Amygdala (tissue), 56 donors: Measurements from ENCODE around the gene CD82.
"Not testable (repeated sequence)": the region's sequence is repeated elsewhere in the genome, so short reads cannot be mapped to it uniquely, and the experiment has no call there.

Experiments
- DNase-seq, 56 donors: peaks; one replicate each; lab custom pipeline; 2025; lab: John Stamatoyannopoulos, UW

CD82 gene

DNA sequence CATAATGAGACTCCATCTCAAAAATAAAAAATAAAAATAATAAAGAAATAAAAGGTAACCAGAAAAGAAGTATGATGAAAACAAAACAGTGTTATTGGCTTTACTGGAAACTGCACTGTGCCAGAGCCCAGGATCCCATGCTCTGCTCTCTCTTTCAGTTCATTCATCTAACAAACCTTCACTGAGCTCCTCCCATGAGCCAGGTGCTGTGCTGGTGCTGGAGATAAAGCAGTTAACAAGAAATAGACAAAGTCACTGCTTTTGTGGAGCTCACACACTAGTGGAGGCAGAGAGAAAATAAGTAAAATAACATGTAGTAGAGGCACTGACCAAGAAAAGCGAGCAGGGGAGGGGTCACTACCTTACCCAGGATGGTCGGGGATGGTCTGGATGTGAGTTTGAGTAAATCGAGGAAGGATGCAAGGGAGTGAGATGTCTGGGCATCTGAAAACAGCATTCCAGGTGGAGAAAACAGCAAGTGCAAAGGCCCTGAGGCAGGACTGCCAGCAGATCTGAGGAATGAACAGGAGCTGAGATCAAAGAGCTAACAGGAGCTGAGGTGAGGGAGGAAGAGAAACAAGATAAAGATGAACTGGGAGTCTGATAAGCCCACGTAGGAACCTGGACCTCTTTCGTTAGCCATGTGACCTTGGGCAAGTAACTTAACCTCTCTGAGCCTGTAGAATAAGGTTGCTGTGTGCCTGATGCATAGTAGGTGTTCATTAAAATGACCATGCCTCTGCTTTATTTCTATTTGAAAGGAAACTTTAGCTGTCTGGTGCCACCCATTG is 31.3 kb upstream of the CD82 start:
- no peak for DNase-seq

DNA sequence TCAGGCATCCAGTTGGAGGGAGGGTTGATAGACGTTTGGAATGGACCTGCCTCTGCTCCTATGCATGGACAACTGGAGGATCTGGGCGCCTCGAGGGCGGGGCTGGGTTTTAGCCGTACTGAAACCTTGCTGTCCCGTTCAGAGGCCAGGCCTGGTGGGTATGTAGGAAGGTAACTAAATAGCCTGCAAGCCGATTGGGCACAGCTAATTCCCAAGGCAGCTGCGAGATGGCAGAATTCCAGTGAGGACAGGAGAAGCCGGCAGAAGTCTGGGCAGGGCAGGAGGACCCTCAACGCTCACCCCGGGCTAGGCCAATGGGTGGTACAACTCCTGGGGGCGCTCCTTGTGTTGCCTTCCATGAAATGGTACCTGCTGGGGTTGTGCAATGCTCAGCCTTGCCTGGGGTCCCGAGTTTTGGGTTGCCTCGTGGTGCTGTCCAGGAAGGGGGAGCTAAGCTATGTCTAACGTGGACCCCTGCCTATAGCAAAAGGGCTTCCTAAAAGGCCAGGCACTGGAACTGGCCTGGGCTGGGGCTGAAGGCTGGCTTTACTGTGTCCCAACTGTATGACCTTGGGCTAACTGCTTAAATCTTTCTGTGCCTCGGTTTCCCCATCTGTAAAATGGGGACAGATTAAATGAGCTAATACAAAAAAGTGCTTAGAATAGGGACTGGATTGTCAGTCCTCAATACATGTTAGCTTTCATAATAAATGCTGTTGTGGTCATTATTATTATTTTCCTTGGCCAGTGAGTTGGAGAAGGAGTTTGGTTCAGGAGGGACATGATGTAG is 30.1 kb upstream of the CD82 start:
- DNase-seq, result no peak

DNA sequence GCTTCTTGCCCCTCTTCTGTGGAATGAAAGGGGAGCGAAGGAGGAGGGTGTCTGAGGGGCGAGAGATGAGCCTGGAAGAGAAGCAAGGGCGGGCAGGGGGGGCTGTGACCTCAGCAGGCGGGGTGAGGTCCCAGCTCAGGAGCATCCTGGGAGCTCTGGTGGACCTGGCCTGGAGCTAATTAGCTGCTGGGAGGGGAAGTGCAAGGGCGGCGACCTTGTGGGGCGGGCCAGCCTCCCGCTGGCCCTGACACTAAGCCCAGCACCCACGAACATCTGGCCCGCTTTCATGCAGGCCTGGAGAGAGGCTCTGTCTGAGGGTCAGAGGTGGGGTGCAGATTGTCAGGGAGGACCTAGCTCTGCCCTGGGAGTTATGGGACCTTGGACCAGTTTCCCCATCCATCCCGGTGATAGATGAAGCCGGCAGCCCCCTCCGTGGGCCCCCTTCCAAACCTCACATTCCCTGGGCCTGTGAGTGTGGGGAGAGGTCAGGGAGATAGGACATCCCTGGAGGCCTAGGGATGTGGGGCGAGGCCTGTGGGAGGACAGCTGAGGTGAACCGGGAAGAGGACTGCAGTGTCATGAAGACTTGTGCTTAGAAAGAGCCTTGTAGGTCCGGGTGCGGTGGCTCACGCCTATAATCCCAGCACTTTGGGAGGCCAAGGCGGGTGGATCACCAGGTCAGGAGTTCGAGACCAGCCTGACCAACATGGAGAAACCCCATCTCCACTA is 28.5 kb upstream of the CD82 start:
- DNase-seq, result no peak

DNA sequence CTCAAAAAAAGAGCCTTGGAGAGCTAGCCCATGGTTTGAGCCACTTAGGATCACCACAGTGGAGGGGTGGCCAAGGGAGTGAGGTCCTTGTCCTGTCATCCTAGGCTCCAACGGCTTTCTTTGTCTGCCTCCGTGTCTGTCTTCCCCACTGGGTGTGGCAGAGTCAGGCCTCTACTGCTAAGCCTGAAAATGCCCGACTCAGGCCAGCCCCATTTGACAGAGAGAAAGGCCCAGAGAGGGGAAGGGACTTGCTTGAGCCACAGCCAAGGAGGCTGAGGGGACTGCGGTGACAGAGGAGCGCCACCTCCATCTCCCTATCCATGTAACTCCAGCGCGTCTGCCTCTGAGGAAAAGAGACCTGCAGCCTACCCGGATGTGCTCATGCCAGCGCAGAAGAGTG is 27.8 kb upstream of the CD82 start:
- no peak for DNase-seq

DNA sequence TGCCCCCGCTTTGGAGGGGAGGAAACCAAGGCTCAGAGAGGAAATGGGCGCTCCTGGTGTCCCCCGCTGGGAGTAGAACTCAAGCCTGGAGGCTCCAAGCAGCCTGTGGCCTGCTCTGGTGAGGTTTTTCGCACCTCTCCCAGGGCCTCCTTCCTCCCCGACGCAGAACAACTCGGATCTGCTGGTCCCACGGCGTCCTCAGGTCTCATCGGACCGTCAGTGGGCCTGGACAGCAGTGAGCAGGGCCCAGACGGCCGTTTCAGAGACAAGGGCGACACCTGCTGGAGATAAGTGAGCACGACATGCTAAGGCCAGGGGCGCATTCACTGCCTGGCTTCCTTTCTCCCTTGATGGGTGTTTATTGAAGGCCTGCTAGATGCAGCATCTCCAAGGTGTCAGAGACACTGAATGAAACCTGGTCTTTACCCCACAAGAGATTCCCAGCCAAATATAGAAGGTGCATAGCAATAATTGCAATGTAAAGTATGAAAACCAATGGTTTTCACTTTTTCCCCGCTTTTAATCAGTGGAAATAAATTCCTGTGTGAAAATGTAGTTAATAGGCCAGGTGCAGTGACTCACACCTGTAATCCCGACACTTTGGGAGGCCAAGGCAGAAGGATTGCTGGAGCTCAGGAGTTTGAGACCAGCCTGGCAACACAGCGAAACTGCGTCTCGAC is 26.9 kb upstream of the CD82 start:
- DNase-seq, result peak in 52 of 56 donors; percentile 9 to 86 (median 50)

DNA sequence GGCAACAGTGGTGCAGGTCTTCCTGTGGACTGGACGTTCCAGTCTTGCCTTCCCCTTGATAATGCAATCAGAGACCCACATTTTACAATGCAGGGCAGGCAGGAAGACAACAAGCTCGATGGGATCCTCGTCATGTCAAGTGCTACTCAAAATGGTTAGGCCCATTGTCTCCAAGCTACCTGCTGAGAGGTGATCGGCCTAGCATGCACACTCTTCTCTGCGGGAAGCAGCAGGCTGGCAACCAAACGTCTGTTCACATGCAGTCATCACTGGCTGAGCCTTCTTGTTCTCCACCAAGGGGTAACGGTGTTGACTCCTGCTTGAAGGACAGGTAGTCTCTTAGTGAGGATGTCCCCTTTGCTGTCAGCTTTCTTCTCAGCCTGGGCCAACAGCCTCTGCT is 25.5 kb upstream of the CD82 start:
- DNase-seq, result no peak

DNA sequence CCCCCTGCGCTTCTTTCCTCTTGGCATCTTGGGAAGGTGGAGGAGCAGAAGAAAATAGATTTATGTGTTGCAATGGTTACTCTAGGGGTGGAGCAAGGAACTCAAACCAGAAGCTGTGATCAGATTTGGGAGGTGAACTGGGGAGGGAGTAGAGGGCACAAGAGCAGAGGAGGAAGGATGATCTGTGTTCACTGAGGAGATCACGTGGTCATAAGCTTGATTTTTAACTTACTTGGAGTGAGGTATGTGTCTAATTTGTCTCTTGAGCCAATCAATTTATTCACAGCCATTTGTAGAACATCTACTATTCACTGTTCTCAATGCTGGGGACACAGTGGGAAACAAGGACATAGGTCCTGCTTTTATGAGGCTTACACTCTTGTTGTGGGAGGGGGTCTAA is 24.8 kb upstream of the CD82 start:
- DNase-seq, result no peak

DNA sequence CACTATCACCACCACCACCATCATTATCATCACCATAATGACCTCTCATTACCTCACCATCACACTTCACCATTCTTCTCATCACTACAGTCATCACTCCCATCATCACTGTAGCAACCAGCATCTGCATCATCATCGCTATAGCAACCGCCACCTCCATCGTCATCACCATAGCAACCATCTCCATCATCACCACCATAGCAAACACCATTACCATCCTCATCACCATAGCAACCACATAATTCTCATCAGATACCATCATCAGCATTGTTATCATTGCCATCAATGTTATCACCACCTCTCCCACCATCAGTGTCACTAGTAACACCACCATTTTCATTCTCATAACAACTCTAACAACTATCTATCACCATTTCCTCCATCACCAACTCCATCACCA is 23.1 kb upstream of the CD82 start:
- DNase-seq, result no peak

DNA sequence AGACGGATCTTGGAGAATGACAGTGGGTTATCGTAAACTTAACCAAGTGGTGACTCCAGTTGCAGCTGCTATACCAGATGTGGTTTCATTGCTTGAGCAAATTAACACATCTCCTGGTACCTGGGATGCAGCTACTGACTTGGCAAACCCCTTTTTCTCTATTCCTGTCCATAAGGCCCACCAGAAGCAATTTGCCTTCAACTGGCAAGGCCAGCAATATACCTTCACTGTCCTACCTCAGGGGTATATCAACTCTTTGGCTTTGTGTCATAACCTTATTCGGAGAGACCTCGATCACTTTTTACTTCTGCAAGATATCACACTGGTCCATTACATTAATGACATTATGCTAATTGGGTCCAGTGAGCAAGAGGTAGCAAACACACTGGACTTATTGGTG is 18.5 kb upstream of the CD82 start:
- DNase-seq, result not testable (repeated sequence)

DNA sequence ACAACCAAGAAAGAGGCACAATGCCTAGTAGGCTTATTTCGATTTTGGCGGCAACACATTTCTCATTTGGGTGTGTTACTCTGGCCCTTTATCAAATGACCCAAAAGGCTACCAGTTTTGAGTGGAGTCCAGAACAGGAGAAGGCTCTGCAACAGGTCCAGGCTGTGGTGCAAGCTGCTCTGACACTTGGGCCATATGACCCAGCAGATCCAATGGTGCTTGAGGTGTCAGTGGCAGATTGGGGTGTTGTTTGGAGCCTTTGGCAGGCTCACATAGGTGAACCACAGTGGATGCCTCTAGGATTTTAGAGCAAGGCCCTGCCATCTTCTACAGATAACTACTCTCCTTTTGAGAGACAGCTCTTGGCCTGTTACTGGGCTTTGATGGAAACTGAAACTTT is 17.9 kb upstream of the CD82 start:
- not testable (repeated sequence) for DNase-seq

DNA sequence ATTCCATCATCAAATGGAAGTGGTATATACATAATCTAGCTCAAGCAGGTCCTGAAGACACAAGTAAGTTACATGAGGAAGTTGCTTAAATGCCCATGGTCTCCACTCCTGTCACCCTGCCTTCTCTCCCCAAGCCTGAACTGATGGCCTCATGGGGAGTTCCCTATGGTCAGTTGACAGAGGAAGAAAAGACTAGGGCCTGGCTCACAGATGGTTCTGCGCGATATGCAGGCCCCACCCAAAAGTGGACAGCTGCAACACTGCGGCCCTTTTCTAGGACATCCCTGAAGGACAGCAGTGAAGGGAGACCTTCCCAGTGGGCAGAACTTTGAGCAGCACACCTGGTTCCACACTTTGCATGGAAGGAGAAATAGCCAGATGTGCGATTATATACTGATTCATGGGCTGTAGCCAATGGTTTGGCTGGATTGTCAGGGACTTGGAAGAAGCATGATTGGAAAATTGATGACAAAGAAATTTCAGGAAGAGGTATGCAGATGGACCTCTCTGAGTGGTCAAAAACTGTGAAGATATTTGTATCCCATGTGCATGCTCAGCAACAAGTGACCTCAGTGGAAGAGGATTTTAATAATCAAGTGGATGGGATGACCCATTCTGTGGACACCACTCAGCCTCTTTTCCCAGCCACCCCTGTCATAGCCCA is 17.3 kb upstream of the CD82 start:
- no peak for DNase-seq

DNA sequence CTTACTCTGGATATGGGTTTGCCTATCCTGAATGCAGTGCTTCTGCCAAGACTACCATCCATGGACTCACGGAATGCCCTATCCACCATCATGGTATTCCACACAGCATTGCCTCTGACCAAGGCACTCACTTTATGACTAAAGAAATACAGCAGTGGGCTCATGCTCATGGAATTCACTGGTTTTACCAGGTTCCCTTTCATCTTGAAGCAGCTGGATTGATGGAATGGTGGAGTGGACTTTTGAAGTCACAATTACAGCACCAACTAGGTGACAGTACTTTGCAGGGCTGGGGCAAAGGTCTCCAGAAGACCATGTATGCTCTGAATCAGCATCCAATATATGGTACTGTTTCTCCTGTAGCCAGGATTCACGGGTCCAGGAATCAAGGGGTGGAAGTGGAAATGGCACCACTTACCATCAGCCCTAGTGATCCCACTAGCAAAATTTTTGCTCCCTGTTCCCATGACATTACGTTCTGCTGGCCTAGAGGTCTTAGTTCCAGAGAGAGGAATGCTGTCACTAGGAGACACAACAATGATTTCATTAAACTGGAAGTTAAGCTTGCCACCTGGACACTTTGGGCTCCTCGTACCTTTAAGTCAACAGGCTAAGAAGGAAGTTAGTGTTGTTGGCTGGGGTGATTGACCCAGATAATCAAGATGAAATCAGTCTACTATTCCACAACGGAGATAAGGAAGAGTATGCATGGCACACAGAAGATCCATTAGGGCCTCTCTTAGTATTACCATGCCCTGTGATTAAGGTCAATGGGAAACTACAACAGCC is 16.3 kb upstream of the CD82 start:
- not testable (repeated sequence) for DNase-seq

DNA sequence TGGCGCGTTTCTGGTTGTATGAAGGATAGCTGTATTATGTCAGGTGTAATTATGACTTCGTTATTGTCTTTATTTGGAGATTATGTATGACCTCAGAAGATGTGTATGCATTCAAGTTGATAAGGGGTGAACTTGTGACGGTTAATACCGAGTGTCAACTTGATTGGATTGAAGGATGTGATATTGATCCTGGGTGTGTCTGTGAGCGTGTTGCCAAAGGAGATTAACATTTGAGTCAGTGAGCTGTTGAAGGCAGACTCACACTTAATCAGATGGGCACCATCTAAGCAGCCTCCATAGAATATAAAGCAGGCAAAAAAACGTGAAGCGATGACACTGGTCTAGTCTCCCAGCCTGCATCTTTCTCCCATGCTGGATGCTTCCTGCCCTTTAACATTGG is 15.3 kb upstream of the CD82 start:
- no peak for DNase-seq

DNA sequence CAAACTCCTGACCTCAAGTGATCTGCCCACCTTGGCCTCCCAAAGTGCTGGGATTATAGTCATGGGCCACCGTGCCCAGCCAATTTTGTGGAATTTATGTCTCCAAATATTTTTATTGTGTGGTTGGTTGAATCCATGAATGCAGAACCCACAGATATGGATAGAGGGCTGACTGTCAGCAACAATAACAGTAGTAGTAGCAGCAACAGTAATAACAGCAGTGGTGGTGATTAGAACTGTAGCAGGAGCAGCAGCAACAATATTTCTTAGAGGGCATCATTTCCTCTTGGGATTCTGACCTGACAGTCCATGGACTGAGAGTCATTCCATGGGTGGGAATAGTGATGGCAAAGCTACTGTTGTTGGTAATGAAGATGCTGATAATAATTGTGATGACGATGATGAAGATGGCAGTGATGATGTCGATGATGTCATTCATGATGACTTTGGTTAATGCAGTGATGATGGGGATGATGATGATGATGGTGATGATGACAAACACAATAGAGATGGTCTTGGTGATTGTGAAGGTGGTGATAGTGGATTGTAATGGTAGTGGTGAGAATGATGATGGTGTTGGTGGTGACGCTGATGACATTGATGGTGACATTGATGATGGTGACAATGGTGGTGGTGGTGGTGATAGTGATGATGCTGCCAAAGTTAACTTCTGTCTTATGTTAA is 13.9 kb upstream of the CD82 start:
- DNase-seq, result no peak

DNA sequence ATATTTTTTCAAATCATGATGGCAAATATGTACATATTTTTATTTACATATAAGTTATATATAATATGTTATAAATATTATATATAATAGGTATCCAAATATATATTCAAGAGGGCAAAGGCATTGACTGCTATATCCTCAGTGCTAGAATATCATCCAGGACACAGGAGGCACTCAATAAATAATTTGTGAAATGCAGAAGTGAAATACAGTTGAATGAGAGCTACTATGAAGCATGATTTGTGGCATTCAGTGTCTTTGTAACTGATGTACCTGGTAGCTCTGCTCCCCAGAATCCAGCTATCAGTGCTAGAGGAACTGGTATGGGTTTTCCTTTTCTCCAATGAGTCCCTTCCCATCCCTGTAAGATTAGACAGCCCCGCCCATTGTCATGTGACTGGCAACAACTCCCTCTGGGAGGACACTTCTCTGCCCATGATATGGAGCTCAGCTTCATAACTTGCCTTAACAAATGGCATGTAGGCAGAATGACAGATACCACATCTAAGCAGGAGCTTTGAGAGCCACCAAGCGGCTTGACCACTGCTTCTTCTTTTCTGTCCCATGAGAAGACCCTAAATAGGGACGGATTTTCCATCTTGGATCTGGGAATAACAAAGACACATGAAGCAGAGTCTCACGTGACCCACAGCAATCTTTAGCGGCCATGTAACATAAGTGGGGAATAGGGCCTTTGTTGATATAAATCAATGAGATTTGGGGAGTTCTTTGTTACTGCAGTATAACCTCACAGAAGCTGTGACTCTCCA is 10.2 kb upstream of the CD82 start:
- no peak for DNase-seq

DNA sequence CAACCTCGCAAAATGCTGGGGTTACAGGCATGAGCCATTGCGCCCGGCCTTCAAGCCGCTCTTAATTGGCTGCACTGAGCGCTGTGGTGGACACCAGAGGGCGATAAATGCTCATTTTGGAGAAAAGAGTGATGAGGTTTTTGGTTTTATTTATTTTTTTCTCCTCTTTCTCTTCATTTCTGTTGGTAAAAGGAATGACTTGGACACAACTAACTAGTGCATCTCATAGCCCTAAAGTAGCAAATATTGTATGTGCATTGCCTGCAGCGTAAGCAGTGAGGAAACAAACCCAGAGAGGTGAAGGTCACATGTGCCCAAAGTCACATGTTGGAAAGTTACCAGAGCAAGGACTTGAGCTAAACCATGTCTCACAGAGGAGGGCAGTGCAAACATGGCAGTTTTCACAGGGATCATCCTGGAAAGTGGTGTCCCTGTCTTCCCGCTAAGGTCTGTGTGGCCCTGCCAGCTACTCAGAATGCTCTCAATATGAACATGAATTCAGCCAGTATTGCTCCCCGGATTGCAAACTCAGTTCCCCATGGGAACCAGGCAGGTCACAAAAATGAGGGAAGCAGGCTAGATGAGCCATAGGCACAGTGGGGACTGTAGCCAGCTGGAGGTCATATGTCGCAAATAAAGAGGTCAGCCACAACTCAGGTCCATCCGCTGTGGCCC is 8.6 kb upstream of the CD82 start:
- peak in 37 of 56 donors; percentile 11 to 85 (median 47) for DNase-seq

DNA sequence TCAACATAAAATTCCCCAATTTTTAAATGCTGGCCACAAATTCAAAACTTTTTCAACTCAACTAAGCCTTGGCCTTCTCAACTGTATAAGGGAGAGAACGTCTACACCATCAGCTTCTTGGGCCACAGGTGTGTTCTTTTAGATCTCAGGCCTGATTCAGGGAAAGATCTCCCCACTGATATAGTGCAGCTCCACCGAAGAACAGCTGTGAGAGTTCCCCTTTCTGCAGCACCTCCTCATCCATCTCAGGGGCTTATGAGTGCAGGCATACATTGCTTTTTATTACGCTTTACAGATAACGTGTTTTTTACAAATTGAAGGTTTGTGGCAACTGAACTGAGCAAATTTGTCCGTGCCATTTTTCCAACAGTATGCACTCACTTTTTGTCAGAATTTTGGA is 8.0 kb upstream of the CD82 start:
- DNase-seq, result no peak
